Measurements from ENCODE around the gene BCKDHB.
"Not testable (repeated sequence)": the region's sequence is repeated elsewhere in the genome, so short reads cannot be mapped to it uniquely, and the experiment has no call there.

The BCKDHB gene

DNA sequence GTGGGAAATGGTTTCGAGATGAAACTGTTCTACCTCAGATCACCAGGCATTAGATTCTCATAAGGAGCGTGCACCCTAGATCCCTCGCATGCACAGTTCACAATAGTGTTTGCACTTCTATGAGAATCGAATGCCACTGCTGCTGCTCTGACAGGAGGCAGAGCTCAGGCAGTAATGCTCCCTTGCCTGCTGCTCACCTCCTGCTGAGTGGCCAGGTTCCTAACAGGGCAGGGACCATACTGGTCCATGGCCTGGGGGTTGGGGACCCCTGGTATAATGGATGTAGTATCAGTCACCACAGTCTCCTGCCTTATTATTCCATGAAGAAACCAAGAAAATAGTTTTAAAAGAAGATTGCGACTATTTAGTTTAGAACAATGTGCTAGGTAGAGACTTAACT is 127.5 kb downstream of the BCKDHB start:
- Histone ChIP-seq H3K4me1 (ENCODE audit: control insufficient read depth in 1 of 2, insufficient read depth in 2 of 2, low read length in 2 of 2) (no peaks in the 10 kb centered on the region), H3K36me3 (ENCODE audit: control insufficient read depth in 1 of 2, insufficient read depth in 2 of 2, low read length in 2 of 2) (no peaks in the 10 kb centered on the region), H3K9me3 (ENCODE audit: control insufficient read depth in 1 of 2, low read length in 2 of 2) (no peaks in the 10 kb centered on the region), H3K27ac (ENCODE audit: low read length) (no peak overlapping the region), H3K4me3 (ENCODE audit: low read depth in 1 of 2, low read length in 2 of 2) (no peak overlapping the region), H3K27me3 (ENCODE audit: low read depth, low read length) (no peaks in the 10 kb centered on the region)

DNA sequence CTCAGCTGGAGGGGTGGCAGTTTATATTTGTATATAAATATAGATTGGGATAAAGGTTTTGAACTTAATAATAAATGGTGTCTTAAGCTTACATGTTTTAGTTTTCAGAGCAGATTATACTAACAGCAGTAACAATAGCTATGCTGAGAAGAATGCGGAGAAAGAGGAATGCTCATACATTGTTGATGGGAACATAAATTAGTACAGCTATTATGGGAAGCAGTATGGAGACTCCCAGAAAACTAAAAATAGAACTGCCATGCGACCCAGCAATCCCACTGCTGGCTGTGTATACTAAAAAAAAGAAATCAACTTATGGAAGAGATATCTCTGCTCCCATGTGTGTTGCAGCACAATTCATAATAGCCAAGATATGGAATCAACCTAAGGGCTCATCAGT is 127.9 kb downstream of the BCKDHB start:
- Histone ChIP-seq H3K9me3 (ENCODE audit: control insufficient read depth in 1 of 2, low read length in 2 of 2) (no peaks in the 10 kb centered on the region), H3K4me1 (ENCODE audit: control insufficient read depth in 1 of 2, insufficient read depth in 2 of 2, low read length in 2 of 2) (no peaks in the 10 kb centered on the region), H3K36me3 (ENCODE audit: control insufficient read depth in 1 of 2, insufficient read depth in 2 of 2, low read length in 2 of 2) (no peaks in the 10 kb centered on the region), H3K27me3 (ENCODE audit: low read depth, low read length) (no peaks in the 10 kb centered on the region), H3K4me3 (ENCODE audit: low read depth in 1 of 2, low read length in 2 of 2) (no peak overlapping the region), H3K27ac (ENCODE audit: low read length) (no peak overlapping the region)

DNA sequence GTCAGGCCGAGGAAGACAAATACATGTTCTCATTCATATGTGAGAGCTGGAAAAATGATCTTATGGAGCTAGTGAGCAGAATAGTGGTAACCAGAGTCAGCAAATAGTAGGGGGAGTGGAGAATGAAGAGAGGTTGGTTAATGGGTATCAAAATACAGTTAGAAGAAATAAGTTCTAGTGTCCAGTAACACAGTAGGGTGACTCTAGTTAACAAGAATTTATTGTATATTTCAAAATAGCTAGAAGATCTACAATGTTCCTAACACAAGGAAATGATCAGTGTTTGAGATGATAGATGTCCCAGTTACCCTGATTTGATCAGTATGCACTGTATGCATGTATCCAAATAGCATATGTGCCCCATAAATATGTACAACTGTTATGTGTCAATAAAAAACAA is 128.4 kb downstream of the BCKDHB start:
- Histone ChIP-seq H3K9me3 (ENCODE audit: control insufficient read depth in 1 of 2, low read length in 2 of 2) (no peaks in the 10 kb centered on the region), H3K4me3 (ENCODE audit: low read depth in 1 of 2, low read length in 2 of 2) (no peak overlapping the region), H3K27ac (ENCODE audit: low read length) (no peak overlapping the region), H3K36me3 (ENCODE audit: control insufficient read depth in 1 of 2, insufficient read depth in 2 of 2, low read length in 2 of 2) (no peaks in the 10 kb centered on the region), H3K4me1 (ENCODE audit: control insufficient read depth in 1 of 2, insufficient read depth in 2 of 2, low read length in 2 of 2) (no peaks in the 10 kb centered on the region), H3K27me3 (ENCODE audit: low read depth, low read length) (no peaks in the 10 kb centered on the region)

DNA sequence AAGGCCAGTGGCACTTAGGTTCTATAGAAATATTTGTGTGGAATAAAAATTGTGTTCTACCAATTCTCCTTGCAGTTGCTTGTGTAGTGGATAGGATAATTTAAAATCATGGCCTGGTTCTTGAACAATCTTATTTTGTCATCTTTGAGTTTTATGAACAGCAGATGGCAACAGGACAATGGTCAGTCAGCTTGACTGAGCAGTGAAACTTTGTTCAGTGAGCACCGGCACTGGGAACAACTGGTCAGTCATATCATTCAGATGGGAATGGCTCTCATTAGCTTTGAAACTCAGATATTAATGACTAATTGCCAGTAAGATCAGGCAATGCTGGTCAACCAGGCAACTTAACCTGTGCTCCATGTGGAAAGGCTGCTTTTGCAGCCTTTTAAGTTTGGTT is 129.2 kb downstream of the BCKDHB start:
- no peaks in the 10 kb centered on the region for H3K9me3 ChIP-seq (ENCODE audit: control insufficient read depth in 1 of 2, low read length in 2 of 2)
- H3K27ac ChIP-seq (ENCODE audit: low read length), result no peak overlapping the region
- no peaks in the 10 kb centered on the region for H3K4me1 ChIP-seq (ENCODE audit: control insufficient read depth in 1 of 2, insufficient read depth in 2 of 2, low read length in 2 of 2)
- H3K36me3 ChIP-seq (ENCODE audit: control insufficient read depth in 1 of 2, insufficient read depth in 2 of 2, low read length in 2 of 2), result no peaks in the 10 kb centered on the region
- H3K4me3 ChIP-seq (ENCODE audit: low read depth in 1 of 2, low read length in 2 of 2), result no peak overlapping the region
- no peaks in the 10 kb centered on the region for H3K27me3 ChIP-seq (ENCODE audit: low read depth, low read length)

DNA sequence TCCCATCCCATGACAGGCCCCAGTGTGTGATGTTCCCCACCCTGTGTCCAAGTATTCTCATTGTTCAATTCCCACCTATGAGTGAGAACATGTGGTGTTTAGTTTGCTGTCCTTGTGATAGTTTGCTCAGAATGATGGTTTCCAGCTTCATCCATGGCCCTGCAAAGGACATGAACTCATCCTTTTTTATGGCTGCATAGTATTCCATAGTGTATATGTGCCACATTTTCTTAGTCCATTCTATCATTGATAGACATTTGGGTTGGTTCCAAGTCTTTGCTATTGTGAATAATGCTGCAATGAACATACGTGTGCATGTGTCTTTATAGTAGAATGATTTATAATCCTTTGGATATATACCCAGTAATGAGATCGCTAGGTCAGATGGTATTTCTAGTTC is 132.3 kb downstream of the BCKDHB start:
- H3K4me3 ChIP-seq (ENCODE audit: low read depth in 1 of 2, low read length in 2 of 2); H3K9me3 ChIP-seq (ENCODE audit: control insufficient read depth in 1 of 2, low read length in 2 of 2); H3K27me3 ChIP-seq (ENCODE audit: low read depth, low read length); H3K36me3 ChIP-seq (ENCODE audit: control insufficient read depth in 1 of 2, insufficient read depth in 2 of 2, low read length in 2 of 2); H3K27ac ChIP-seq (ENCODE audit: low read length); H3K4me1 ChIP-seq (ENCODE audit: control insufficient read depth in 1 of 2, insufficient read depth in 2 of 2, low read length in 2 of 2): not testable (repeated sequence)

DNA sequence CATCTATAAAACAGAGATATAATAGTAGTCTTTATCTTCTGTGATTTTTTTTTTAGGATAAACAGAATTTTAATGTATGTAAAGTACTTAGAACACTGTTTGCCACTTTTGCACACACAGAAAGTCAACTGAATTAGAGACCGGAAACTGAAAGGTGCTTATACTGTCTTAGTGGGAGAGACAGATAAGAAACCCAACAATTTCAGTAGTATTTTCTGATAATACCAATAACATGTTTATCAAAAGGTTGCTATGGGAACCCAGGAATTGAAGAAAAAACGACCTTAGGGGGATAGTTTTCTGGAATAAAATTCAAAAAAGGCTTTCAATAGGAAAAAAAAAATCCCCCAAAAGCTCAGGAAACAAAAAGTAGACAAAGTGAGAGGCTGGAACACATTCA is 138.6 kb downstream of the BCKDHB start:
- H3K36me3 ChIP-seq (ENCODE audit: control insufficient read depth in 1 of 2, insufficient read depth in 2 of 2, low read length in 2 of 2), result no peaks in the 10 kb centered on the region
- no peaks in the 10 kb centered on the region for H3K9me3 ChIP-seq (ENCODE audit: control insufficient read depth in 1 of 2, low read length in 2 of 2)
- no peaks in the 10 kb centered on the region for H3K27me3 ChIP-seq (ENCODE audit: low read depth, low read length)
- peaks cover 0 to 5% of the 10 kb centered on the region in 2 donors for H3K4me1 ChIP-seq (ENCODE audit: control insufficient read depth in 1 of 2, insufficient read depth in 2 of 2, low read length in 2 of 2)
- no peak overlapping the region for H3K27ac ChIP-seq (ENCODE audit: low read length)
- H3K4me3 ChIP-seq (ENCODE audit: low read depth in 1 of 2, low read length in 2 of 2), result no peak overlapping the region

DNA sequence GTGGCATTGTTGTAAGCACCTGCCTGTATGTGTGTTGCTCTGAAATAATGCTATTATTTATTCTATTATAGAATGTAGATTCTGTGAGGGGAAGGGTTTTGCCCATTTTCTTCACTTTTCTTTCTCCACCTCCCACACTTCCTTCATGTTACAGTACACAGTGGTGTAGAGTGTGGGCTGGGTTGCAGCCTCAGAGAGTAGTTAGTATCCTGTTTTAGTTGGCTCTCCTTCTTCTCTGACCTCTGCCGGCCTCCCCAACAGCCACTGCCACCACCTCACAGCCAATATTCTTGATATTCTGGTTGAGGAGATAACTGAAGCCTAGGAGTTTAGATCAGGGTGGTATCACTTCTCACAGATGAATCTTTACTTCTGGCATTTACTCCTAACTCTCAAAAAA is 143.4 kb downstream of the BCKDHB start:
- H3K27me3 ChIP-seq (ENCODE audit: low read depth, low read length), result no peaks in the 10 kb centered on the region
- H3K4me3 ChIP-seq (ENCODE audit: low read depth in 1 of 2, low read length in 2 of 2), result no peak overlapping the region
- H3K36me3 ChIP-seq (ENCODE audit: control insufficient read depth in 1 of 2, insufficient read depth in 2 of 2, low read length in 2 of 2), result no peaks in the 10 kb centered on the region
- H3K27ac ChIP-seq (ENCODE audit: low read length), result no peak overlapping the region
- H3K9me3 ChIP-seq (ENCODE audit: control insufficient read depth in 1 of 2, low read length in 2 of 2), result no peaks in the 10 kb centered on the region
- peaks cover 0 to 5% of the 10 kb centered on the region in 2 donors for H3K4me1 ChIP-seq (ENCODE audit: control insufficient read depth in 1 of 2, insufficient read depth in 2 of 2, low read length in 2 of 2)

DNA sequence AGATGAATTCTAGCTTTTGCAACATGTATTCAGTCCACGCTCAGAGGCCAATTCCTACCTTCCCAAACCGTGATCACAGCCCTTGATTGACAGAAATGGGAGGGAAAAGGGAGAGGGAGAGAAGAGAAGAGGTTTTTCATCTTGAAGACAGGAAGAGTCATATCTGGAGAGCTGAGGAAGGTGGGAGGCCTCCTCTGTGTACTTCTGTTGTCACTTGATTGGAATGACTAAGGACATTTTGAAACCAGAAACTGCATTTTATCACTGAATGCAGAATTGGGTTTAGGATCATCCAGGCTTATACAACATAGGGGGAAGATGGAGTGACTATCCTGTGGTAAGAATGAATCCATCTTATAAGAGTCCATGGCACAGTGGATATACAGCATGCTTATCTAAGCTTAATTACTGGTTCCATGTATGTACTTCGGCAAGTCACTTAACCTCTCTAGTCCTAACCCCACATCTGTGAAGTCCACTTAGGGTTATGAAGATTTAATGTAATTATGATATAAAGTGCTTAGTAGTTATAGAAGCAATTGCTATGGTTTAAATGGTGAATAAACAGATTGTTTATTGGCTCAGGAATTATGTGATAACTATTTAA is 144.0 kb downstream of the BCKDHB start:
- H3K4me3 ChIP-seq (ENCODE audit: low read depth in 1 of 2, low read length in 2 of 2), result no peak overlapping the region
- no peaks in the 10 kb centered on the region for H3K36me3 ChIP-seq (ENCODE audit: control insufficient read depth in 1 of 2, insufficient read depth in 2 of 2, low read length in 2 of 2)
- no peaks in the 10 kb centered on the region for H3K9me3 ChIP-seq (ENCODE audit: control insufficient read depth in 1 of 2, low read length in 2 of 2)
- H3K27ac ChIP-seq (ENCODE audit: low read length), result no peak overlapping the region
- H3K27me3 ChIP-seq (ENCODE audit: low read depth, low read length), result no peaks in the 10 kb centered on the region
- H3K4me1 ChIP-seq (ENCODE audit: control insufficient read depth in 1 of 2, insufficient read depth in 2 of 2, low read length in 2 of 2), result peaks cover 0 to 5% of the 10 kb centered on the region in 2 donors

DNA sequence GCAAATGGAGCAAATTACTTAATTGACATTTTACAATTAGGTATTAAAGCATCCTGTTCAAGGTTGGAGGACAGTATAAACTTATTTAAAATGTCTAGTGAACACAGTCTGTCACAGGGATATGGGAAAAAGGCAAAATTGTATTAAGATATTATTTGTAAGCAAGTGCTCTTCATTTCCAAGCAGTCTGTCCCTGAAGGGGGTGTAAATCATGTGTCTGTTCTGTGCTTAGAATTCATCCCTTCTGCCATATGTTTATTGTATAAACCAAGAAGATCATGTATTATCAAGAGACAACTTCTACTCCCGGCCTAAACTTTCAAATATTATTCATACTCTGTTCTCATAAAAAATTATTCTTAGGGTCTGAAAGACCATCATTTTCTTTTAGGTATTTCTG is 144.8 kb downstream of the BCKDHB start:
- Histone ChIP-seq H3K36me3 (ENCODE audit: control insufficient read depth in 1 of 2, insufficient read depth in 2 of 2, low read length in 2 of 2) (no peaks in the 10 kb centered on the region), H3K4me3 (ENCODE audit: low read depth in 1 of 2, low read length in 2 of 2) (no peak overlapping the region), H3K27me3 (ENCODE audit: low read depth, low read length) (no peaks in the 10 kb centered on the region), H3K9me3 (ENCODE audit: control insufficient read depth in 1 of 2, low read length in 2 of 2) (no peaks in the 10 kb centered on the region), H3K4me1 (ENCODE audit: control insufficient read depth in 1 of 2, insufficient read depth in 2 of 2, low read length in 2 of 2) (peaks cover 0 to 5% of the 10 kb centered on the region in 2 donors), H3K27ac (ENCODE audit: low read length) (no peak overlapping the region)

DNA sequence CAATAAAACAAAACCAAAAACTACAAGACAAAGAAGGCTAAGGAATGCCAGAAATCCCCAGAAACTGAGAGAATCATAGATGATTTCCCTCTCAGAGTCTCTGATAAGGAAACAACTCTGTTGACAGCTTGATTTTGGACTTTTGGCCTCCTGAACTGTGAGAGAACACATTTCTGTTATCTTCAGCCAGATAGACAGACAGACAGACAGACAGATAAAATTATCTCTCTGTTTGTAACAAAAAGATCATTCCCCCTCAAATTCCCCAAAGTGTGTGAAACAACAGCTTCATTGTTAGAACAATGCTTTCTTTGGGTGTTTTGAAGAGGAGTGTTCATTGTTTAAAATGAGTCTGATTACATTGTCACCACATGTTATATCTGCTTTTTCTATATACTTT is 148.2 kb downstream of the BCKDHB start:
- no peak overlapping the region for H3K4me3 ChIP-seq (ENCODE audit: low read depth in 1 of 2, low read length in 2 of 2)
- H3K4me1 ChIP-seq (ENCODE audit: control insufficient read depth in 1 of 2, insufficient read depth in 2 of 2, low read length in 2 of 2), result no peaks in the 10 kb centered on the region
- H3K9me3 ChIP-seq (ENCODE audit: control insufficient read depth in 1 of 2, low read length in 2 of 2), result no peaks in the 10 kb centered on the region
- H3K27me3 ChIP-seq (ENCODE audit: low read depth, low read length), result no peaks in the 10 kb centered on the region
- no peak overlapping the region for H3K27ac ChIP-seq (ENCODE audit: low read length)
- no peaks in the 10 kb centered on the region for H3K36me3 ChIP-seq (ENCODE audit: control insufficient read depth in 1 of 2, insufficient read depth in 2 of 2, low read length in 2 of 2)

DNA sequence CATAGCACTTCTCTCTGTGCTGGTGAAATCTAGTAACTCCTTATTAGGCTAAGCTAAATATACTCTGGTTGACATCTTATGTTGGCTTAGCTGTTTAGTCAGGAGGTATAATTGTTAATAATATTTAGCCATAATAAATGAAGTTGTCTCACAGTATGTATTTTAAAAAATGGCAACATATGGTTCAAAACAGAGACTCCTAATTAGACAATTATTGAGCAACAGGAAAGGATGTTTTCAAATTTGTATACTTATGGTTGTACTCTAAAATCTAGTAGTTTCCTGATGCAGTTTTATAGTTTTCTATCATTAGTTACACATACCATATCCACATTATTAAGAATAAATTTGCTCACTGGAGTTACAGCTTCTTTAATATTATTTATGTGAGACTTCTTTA is 150.2 kb downstream of the BCKDHB start:
- Histone ChIP-seq H3K27me3 (ENCODE audit: low read depth, low read length) (no peaks in the 10 kb centered on the region), H3K9me3 (ENCODE audit: control insufficient read depth in 1 of 2, low read length in 2 of 2) (no peaks in the 10 kb centered on the region), H3K4me3 (ENCODE audit: low read depth in 1 of 2, low read length in 2 of 2) (no peak overlapping the region), H3K4me1 (ENCODE audit: control insufficient read depth in 1 of 2, insufficient read depth in 2 of 2, low read length in 2 of 2) (no peaks in the 10 kb centered on the region), H3K36me3 (ENCODE audit: control insufficient read depth in 1 of 2, insufficient read depth in 2 of 2, low read length in 2 of 2) (no peaks in the 10 kb centered on the region), H3K27ac (ENCODE audit: low read length) (no peak overlapping the region)

DNA sequence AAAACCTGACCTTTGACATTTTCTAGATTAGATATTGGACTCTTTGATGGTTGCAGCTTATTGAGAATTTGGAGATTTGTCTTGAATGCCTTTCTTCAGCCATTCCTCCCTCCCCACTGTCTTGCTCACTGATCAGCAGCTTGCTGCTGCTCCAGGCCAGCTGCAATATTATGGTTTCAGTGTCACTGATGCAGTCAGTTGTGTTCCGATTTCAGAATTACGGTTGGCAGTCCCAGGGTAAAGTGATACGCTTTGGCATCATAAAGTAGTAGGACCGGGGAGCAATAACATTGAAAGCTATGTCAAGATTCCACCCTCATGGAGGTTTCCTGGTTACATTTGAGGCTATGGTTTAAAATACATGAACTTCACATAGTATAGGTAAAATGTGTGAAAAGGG is 152.6 kb downstream of the BCKDHB start:
- Histone ChIP-seq H3K4me3 (ENCODE audit: low read depth in 1 of 2, low read length in 2 of 2) (no peak overlapping the region), H3K27me3 (ENCODE audit: low read depth, low read length) (no peaks in the 10 kb centered on the region), H3K36me3 (ENCODE audit: control insufficient read depth in 1 of 2, insufficient read depth in 2 of 2, low read length in 2 of 2) (no peaks in the 10 kb centered on the region), H3K9me3 (ENCODE audit: control insufficient read depth in 1 of 2, low read length in 2 of 2) (no peaks in the 10 kb centered on the region), H3K4me1 (ENCODE audit: control insufficient read depth in 1 of 2, insufficient read depth in 2 of 2, low read length in 2 of 2) (no peaks in the 10 kb centered on the region), H3K27ac (ENCODE audit: low read length) (no peak overlapping the region)

All from muscle layer of duodenum (tissue), 2 donors.